Loucy (cell line): ENCODE results near the gene LRRC14B.

Experiments
- EZH2phosphoT487 ChIP-seq: fragments of 200-600 bp; IDR thresholded peaks from 2 replicates; pipeline ENCODE4 v1.6.1; 2018; ENCODE audit warnings: antibody characterized with exemption, mild to moderate bottlenecking, moderate library complexity, borderline replicate concordance
- TF ChIP-seq, protein P1 (sequence below): fragments of 200-600 bp; sonication (generic); conservative IDR thresholded peaks from 2 replicates; pipeline ENCODE4 v1.5.1; 2014; ENCODE audit warnings: mild to moderate bottlenecking, antibody characterized with exemption, low read length

DNA sequence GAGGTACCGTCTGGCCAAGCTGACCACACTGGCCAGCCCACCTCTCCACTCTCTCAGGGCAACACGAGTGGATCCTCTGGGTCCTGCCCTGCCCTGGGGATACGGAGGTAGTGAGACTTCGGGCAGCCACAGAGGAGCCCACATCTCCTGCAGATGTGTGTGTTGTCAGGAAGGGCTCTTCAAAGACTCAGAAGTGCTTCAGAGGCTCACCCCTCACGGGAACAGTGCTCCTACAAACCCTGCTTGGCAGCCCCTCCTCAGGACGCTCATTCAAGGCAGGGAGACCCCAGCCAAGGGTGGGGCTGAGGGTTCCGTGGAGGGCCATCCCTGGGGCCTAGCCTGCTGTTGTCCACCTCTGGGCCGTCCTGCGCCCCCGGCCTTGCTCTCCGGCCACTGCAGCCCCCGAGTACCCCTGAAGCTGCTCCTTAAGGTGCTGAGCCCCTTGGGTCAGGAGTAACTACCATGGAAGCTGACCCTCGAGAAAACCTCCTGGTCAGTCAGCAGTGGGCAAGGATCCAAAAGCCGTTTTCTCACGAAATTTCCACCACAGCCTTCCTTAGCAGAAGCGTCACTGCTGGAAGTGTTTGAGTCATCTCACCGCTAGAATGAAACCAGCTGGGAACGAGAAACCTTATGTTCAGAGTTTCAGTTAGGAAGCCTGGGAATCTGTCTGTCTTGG is 23.2 kb upstream of the LRRC14B start:
- TF ChIP-seq, protein P1, sequence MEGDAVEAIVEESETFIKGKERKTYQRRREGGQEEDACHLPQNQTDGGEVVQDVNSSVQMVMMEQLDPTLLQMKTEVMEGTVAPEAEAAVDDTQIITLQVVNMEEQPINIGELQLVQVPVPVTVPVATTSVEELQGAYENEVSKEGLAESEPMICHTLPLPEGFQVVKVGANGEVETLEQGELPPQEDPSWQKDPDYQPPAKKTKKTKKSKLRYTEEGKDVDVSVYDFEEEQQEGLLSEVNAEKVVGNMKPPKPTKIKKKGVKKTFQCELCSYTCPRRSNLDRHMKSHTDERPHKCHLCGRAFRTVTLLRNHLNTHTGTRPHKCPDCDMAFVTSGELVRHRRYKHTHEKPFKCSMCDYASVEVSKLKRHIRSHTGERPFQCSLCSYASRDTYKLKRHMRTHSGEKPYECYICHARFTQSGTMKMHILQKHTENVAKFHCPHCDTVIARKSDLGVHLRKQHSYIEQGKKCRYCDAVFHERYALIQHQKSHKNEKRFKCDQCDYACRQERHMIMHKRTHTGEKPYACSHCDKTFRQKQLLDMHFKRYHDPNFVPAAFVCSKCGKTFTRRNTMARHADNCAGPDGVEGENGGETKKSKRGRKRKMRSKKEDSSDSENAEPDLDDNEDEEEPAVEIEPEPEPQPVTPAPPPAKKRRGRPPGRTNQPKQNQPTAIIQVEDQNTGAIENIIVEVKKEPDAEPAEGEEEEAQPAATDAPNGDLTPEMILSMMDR, result no peak
- TF ChIP-seq EZH2phosphoT487, result no peak
